PC-3 (cell line): ENCODE measurements around the gene PRICKLE1.

Experiments used
- EZH2 ChIP-seq: fragments of 300-600 bp; sonication (generic); IDR thresholded peaks from one replicate; pipeline ENCODE4 v1.6.1; 2017; ENCODE audit warnings: antibody characterized with exemption, mild to moderate bottlenecking, low read length; ENCODE audit not compliant: unreplicated experiment
- TF ChIP-seq, protein P1 (sequence below): fragments of 300-600 bp; sonication (generic); conservative IDR thresholded peaks from 2 replicates; pipeline ENCODE4 v1.5.1; 2017; ENCODE audit warnings: antibody characterized with exemption, low read depth, mild to moderate bottlenecking, low read length

DNA sequence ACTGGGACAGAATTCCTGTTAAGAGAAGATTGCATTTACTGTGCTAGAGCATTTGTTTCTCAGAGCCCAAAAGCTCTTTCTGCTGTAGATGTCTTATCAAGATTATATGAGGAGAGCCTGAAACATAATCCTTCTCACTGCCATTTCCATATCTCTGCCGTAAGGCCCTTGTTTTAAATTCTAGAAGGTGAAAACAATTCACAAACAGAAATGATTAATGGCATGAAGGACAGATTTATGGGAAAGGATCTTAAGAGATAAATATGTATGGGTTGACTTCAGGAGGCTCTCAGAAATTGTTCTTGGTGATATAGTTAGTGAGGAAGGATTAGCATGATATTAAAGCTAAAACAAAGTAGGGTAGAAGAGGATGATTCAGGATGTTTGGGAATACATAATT lies 40.8 kb upstream of the PRICKLE1 start:
- TF ChIP-seq, protein P1, sequence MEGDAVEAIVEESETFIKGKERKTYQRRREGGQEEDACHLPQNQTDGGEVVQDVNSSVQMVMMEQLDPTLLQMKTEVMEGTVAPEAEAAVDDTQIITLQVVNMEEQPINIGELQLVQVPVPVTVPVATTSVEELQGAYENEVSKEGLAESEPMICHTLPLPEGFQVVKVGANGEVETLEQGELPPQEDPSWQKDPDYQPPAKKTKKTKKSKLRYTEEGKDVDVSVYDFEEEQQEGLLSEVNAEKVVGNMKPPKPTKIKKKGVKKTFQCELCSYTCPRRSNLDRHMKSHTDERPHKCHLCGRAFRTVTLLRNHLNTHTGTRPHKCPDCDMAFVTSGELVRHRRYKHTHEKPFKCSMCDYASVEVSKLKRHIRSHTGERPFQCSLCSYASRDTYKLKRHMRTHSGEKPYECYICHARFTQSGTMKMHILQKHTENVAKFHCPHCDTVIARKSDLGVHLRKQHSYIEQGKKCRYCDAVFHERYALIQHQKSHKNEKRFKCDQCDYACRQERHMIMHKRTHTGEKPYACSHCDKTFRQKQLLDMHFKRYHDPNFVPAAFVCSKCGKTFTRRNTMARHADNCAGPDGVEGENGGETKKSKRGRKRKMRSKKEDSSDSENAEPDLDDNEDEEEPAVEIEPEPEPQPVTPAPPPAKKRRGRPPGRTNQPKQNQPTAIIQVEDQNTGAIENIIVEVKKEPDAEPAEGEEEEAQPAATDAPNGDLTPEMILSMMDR, result no peak
- TF ChIP-seq EZH2, result no peak
